ENCODE results near the gene BHMT.

GRCh38 chr5:79172269-79172668 is 60.7 kb downstream of the BHMT start:
- no peak for TF ChIP-seq CTCF (IDR thresholded peaks at IDR 0.05)
- no peak for TF ChIP-seq POLR2A (IDR thresholded peaks at IDR 0.05)

Measured in adrenal gland (tissue), 5 donors.